ENCODE results near the gene SLC30A3. TPM values are rescaled to one million over a fixed set of nuclear protein-coding genes. Genes with fewer than 3 reads are reported as not detected.

SLC30A3 gene
- total and polyA plus RNA-seq, 10 of the 15 experiments (the other 5 are each of a cell fraction or from before 2014, with no cell fraction given), result 0.23 TPM; not detected in 9

DNA sequence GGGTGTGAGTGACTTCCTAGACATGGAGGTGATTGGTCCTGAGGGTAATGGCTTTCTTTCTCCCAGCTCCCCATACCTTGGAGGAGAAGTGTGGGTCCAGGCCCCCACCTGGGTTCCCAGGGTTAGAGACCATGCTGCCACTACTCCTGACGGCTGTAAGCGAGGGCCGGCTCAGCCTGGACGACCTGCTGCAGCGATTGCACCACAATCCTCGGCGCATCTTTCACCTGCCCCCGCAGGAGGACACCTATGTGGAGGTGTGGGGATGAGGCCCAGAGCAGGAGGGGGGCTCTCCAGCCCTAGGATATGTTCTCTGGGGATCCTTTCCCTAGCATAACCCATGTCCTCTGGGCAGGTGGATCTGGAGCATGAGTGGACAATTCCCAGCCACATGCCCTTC is 23.9 kb downstream of the SLC30A3 start:
- SMC1A ChIA-PET (ENCODE audit: uncharacterized antibody, unreplicated experiment), result no interaction called here
- no peak for TF ChIP-seq BCL3 (IDR thresholded peaks at IDR 0.05; ENCODE audit: borderline replicate concordance, insufficient read depth, low read depth, low read length, poor library complexity, severe bottlenecking)

DNA sequence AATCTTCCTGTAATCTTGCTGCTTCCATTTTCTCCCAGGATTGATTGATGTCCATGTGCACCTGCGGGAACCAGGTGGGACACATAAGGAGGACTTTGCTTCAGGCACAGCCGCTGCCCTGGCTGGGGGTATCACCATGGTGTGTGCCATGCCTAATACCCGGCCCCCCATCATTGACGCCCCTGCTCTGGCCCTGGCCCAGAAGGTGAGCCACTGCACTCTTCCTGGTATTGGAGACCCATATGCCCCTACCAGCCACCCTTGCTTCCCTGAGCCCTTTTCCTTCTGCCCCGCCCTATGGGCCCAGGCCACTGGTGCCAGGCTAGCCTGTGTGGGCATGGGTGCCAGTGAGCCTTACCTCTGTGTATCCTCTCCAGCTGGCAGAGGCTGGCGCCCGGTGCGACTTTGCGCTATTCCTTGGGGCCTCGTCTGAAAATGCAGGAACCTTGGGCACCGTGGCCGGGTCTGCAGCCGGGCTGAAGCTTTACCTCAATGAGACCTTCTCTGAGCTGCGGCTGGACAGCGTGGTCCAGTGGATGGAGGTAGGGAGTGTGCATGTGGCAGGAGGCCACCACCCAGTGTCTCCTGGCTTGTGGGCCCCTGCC is 25.4 kb downstream of the SLC30A3 start:
- SMC1A ChIA-PET (ENCODE audit: uncharacterized antibody, unreplicated experiment), result no interaction called here
- no TSS peak for BruUV-seq (replicated peaks)
- ATAC-seq (no peak), FAIRE-seq (no peak), DNase-seq (ENCODE audit: low read depth, low spot score) (no peak)
- Histone ChIP-seq H2AFZ (ENCODE audit: control insufficient read depth, low read depth, low read length) (no peak overlapping the region), H3K36me3 (ENCODE audit: control insufficient read depth in 2 of 2, insufficient read depth in 2 of 2, low read length in 1 of 2) (peaks cover 44 to 71% of the 10 kb centered on the region in 2 experiments), H3K9ac (ENCODE audit: control insufficient read depth, insufficient read depth, low read length) (no peak overlapping the region), H3K4me2 (ENCODE audit: control insufficient read depth, insufficient read depth) (no peak overlapping the region), H3K9me3 (replicated peaks; ENCODE audit: control insufficient read depth, insufficient read depth, low read length) (no peaks in the 10 kb centered on the region), H3K4me3 (no peak overlapping the region), H3K27ac (ENCODE audit: control insufficient read depth, insufficient read depth) (no peak overlapping the region), H3K4me1 (ENCODE audit: control insufficient read depth, insufficient read depth, low read length) (no peaks in the 10 kb centered on the region), H4K20me1 (ENCODE audit: control insufficient read depth, insufficient read depth) (no peaks in the 10 kb centered on the region), H3K79me2 (ENCODE audit: control insufficient read depth, insufficient read depth, low read length) (no peaks in the 10 kb centered on the region), H3K27me3 (replicated peaks in 1 of 2; ENCODE audit: control insufficient read depth in 2 of 2, insufficient read depth in 2 of 2, low read length in 1 of 2) (no peaks in the 10 kb centered on the region)
- intact Hi-C loops (cut with micrococcal nuclease; ENCODE audit: unreplicated experiment), result no loop called here
- CTCF ChIA-PET, result interaction anchor here (0.8 to 1.4 kb wide), 2 partner anchors 12 to 63 kb away, joined by 3 read pairs; no protein-coding TSS in a partner anchor
- 99% methylated on average over 15 of the region's 15 CpGs for WGBS (ENCODE audit: insufficient coverage, insufficient replicate concordance, low lambda C conversion rate, missing lambda C conversion rate)
- RAD21 ChIA-PET (ENCODE audit: unreplicated experiment), result no interaction called here
- no peak for TF ChIP-seq PRDM15 (CRISPR knock-in tag; IDR thresholded peaks at IDR 0.05)
- TF ChIP-seq E2F8 (IDR thresholded peaks at IDR 0.05; ENCODE audit: low read depth, partially characterized antibody), result no peak
- TF ChIP-seq POLR2A (IDR thresholded peaks at IDR 0.05; ENCODE audit: low read depth, low read length), result peak; percentile 22; the same call in 1 of the 2 replicates
- POLR2A ChIA-PET, result no interaction called here
- in situ Hi-C loops (cut with MboI), result no loop called here

More for the DNA sequence above, 23.9 kb downstream of the SLC30A3 start:
- Histone ChIP-seq H4K20me1 (ENCODE audit: control insufficient read depth, insufficient read depth) (no peaks in the 10 kb centered on the region), H3K9ac (ENCODE audit: control insufficient read depth, insufficient read depth, low read length) (no peak overlapping the region), H3K36me3 (ENCODE audit: control insufficient read depth in 2 of 2, insufficient read depth in 2 of 2, low read length in 1 of 2) (peaks cover 44 to 69% of the 10 kb centered on the region in 2 experiments), H3K79me2 (ENCODE audit: control insufficient read depth, insufficient read depth, low read length) (no peaks in the 10 kb centered on the region), H2AFZ (ENCODE audit: control insufficient read depth, low read depth, low read length) (no peak overlapping the region), H3K9me3 (replicated peaks; ENCODE audit: control insufficient read depth, insufficient read depth, low read length) (no peaks in the 10 kb centered on the region), H3K4me3 (no peak overlapping the region), H3K4me1 (ENCODE audit: control insufficient read depth, insufficient read depth, low read length) (no peaks in the 10 kb centered on the region), H3K27ac (ENCODE audit: control insufficient read depth, insufficient read depth) (no peak overlapping the region), H3K4me2 (ENCODE audit: control insufficient read depth, insufficient read depth) (no peak overlapping the region), H3K27me3 (replicated peaks in 1 of 2; ENCODE audit: control insufficient read depth in 2 of 2, insufficient read depth in 2 of 2, low read length in 1 of 2) (no peaks in the 10 kb centered on the region)
- in situ Hi-C loops (cut with MboI), result no loop called here
- ChIA-PET CTCF (no interaction called here), POLR2A (no interaction called here), RAD21 (ENCODE audit: unreplicated experiment) (no interaction called here)
- FAIRE-seq (no peak), ATAC-seq (no peak), DNase-seq (ENCODE audit: low read depth, low spot score) (no peak)
- intact Hi-C loops (cut with micrococcal nuclease; ENCODE audit: unreplicated experiment), result no loop called here
- BruUV-seq (replicated peaks), result no TSS peak
- WGBS (ENCODE audit: insufficient coverage, insufficient replicate concordance, low lambda C conversion rate, missing lambda C conversion rate), result 95% methylated on average over 8 of the region's 8 CpGs

Measured in GM12878 (cell line).